Activated effector memory CD4-positive, alpha-beta T cell treated with Interleukin-2 at 50 U/mL for 16 hours (primary cell): ENCODE measurements around the gene GBX2.
"Not testable (repeated sequence)": the region's sequence is repeated elsewhere in the genome, so short reads cannot be mapped to it uniquely, and the experiment has no call there.

ENCODE experiments used
- DNase-seq: peaks from one replicate; pipeline ENCODE4 v3.0.0-alpha.2; 2020

GBX2 gene

DNA sequence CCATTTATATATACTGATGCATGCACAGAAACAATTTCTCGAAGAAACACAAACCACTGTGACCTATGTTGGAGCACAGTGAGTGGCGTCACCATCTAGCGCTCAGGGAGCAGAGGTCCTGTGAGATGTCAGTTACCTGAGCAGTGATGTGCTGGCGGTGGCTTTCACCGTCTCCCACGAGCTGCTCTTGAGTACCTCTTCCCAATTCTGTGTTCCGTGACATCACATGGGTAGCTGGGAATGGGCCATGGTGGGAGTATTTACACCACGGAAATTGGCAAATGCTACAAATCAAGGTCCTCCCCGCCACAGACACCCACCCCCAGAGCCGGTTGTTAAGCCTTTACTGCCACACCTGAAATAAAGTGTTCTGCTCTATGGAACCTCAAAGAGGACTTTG is 24.4 kb downstream of the GBX2 start:
- no peak for DNase-seq

DNA sequence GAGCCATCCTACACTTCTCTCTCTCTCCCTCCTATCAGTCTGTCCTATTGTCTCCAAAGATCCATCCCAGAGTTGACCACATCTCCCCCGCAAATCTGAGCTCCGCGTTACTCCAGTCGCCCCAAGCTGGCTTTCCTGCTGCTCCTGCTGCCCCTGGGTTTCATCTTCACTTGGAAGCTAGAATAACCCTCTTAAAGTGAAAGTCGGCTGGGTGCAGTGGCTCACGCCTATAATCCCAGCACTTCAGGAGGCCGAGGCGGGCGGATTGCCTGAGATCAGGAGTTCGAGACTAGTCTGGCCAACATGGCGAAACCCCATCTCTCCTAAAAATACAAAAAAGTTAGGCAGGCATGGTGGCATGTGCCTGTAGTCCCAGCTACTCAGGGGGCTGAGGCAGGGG is 26.6 kb downstream of the GBX2 start:
- DNase-seq: not testable (repeated sequence)

DNA sequence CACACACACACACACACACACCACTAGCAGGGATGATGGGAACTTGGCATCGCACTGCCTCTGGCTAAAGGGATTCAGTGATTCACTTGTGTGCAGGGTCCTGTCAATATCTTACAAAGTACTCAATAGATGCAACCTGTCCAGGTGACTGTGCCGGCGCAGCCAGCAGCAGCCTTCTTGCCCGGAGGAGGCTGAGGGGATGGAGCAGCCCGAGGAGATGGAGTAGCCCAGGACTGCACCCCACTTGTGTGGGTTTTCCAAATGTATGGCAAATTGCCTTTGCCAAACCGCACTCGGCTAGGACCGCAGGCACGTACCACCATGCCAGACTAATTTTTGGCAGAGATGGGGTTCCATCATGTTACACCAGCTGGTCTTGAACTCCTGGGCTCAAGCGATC is 31.1 kb downstream of the GBX2 start:
- no peak for DNase-seq

DNA sequence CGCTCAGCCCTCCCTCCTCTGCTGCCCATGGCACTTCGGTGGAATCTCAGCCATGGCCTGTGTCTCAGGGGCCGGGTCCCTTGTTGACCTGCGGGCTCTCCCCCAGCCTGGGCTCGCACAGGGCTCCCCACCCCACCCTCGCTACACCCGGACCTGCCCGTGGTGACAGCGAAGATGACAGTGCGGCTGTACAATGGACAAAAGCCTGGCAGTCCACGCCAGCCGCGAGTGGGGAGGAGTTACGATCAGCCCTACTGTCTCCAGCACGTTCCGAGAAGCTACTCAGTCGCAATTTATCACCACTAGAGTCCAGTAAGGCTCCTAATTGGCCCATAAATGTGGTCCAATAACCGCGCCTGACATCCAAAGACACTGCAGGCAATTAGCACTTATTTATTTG is 31.6 kb downstream of the GBX2 start:
- no peak for DNase-seq

DNA sequence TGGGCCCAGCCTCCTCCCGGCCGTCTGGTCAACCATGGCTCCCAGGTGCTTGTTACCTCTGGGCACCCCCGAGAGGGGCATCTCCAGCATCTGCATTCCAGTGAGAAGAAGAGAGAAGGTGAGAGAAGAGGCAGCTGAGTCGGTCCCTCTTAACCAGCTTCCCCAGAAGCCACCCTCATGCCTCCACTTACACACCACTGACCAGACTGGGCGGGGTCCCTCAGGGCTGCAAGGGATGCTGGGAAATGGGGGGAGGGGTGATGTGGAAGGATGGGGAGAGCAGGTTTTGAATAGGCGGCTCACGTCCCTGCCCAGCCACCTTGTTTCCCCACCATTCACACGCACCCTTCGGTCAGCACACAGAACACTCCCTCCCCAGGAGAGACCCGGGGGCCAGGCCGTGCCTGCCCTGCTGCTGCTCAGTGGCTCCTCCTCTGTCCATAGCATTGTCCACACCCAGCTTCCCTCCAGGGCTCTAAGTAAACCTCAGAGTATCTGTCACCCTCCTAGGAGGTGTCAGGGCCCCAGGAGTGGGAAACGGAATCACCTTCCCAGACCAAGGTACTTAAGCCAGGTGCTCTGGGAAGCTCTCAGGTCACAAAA is 34.7 kb downstream of the GBX2 start:
- no peak for DNase-seq

DNA sequence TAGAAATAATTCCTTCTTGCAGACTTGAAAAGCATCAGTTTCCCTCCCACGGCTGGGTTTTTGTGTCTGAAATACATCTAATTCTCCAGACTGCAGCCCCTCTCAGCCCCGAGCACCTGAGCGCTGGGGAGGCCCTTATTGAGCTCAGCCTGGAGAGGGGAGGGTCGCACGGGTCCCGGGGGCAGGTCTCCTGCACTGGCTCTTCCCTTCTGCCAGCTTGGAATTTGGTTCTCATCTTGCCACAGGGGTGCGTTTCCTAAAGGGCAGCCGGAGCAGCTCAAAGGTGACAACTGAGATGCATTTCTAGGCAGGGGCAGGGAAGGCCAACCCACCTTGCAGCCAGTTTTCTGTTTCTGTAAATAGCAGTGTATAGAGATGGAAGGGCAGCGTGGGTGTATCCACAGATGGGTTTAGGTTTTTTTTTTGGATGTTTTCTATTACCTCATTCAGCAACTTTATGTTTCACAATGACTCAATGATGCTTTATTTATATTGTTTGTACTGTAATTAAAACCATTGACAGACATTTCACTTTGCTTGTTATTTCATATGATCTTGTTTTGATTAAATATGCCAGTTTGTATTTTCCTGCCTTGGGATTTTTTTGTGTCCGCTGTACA is 37.0 kb downstream of the GBX2 start:
- no peak for DNase-seq

DNA sequence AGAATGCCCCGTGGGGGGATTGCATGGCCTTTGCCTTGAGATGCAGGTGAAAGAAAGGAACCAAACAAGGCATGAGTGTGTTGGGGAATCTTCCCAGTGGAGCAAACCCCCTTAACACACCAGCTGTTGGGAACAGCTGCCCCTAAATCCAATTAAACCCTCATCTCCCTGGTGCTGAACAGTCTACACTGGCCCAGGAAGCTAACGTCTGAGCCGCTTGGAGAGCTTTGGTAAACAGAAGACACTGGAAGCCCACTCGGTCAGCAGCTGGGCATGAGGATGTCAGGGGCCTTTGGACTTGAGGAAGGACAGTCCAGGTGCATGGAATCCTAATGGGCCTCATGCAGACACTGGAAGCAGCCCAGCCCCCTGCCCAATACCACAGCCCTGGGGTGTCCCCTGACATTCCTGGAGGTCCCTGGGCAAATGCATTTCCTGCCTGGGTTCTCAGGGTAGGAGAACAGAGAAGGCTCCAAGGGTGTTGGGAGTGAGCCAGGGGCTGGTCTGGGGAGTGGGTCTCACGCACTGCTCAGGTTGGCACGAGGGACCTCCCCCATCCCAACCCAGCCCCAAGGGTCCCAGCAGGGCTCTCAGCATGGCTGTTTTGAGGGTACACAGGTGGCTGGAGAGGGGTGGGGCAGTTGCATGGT is 37.7 kb downstream of the GBX2 start:
- no peak for DNase-seq

DNA sequence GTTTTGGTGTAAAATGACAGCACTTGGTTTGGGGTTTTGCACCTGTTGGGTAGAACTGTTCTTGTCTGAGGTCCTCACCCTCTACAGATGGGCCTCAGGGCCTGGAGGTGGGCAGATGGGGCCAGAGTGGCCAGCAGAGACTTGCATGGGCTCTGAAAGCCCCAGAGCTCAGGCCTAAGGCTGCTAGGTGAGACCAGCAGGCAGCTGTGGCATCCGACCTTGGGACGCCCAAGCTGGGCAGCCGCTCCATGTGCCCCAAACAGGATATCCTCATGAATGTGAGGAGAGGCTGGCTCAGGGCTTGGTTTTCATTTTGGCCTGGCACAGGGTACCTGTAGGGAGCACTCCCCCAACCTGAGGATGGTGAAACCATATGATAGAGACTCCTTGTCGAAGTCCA is 38.3 kb downstream of the GBX2 start:
- DNase-seq: no peak

DNA sequence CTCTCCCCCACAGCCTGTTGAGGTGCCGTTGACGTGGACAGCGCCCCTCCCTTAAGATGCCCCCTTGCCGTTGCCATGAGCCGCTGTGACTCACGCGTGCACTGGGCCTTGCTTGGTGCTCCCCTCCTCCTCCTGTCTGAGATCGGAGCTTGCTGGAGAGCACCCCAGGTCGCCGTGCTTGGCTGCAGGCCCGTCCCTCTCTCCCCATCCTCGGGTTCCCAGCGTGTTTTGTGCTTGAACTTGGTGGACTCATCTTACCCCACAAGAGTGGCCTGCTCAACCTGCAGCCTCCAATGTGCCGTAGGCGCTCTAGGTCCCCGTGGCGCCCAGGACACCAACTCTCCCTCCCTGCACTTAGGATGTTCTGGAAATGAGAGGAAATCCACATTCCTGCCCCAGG is 39.9 kb downstream of the GBX2 start:
- no peak for DNase-seq

DNA sequence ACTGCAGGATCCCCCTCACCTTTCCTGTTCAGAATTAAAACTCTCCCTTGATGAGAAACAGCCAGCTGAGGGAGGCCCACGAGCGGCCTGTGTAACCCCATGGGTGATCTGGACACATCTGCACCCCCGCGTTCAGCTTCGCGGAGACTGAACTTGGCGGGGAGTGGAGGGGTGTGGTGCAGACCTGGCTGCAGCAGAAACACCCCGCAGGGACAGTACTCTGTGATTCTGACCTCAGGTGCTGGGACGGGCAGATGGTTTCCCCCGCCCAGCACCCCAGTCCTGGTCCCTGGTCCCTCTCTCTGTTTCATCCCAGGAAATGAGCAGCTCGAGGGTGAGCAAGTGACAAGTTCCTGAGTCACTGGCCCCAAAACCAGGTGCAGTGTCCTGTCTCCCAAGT is 41.2 kb downstream of the GBX2 start:
- DNase-seq: no peak

DNA sequence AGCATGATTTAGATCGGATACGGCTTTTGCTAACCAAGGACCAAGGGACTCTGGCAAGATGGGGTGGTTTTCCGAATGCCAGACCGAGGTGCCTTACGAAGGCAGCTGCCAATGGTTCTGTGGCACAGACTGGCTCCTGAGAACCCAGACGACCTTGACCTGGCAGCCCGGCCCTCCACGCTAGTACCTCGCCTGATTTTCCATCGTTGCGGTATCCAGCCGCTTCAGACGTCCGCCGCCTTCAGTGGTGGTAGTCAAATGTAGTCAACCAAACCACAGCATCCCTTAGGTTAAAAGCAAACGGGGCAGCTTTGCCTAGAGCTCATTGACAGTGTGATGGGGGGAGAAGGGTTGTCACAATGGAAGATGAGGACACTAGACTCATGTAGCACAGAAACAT is 42.6 kb downstream of the GBX2 start:
- no peak for DNase-seq

DNA sequence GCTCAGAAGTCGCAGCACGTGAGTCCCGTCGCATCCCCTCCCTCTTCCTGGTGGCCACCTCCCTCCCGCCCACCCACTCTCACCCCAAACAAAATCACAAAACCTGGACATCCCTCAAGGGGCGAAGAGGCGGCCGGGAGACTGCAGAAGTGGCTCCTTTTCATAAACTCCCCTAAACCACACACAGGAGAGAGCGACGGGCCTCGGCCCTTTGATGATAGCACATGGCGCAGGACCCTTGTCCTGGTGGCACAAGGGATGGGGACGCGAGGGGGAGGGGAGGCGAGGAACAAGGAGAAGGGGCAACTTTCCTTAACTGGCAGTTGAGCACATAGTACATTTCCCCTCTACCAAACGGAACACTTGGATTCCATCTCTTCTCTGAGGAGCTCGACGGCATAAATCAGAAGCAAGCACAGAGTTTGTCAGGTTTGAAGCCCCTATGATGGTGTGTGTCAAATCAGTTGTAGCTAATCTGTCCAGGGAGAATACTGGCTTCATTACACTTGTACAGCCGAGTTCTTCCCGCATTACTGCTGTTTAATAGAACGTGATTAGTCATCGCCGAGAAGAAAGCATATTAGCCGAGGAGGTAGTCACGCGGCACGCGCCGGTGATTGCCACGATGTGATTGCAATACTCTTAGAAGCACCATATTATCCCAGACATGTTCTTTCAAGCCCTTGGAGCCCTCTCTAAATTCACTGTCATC is 43.8 kb downstream of the GBX2 start:
- no peak for DNase-seq

DNA sequence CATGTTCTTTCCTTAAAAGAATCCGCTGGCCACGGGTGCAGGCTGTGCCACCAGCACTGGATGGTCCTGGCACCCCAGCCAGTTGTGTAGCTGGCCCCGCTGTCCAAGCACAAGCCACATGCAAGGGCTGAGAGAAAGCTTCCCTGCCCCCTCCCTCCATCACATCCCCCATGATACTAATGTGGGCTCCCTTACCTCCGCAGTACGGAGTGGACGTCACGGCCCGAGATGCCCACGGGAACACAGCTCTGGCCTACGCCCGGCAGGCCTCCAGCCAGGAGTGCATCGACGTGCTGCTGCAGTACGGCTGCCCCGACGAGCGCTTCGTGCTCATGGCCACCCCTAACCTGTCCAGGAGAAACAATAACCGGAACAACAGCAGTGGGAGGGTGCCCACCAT is 44.5 kb downstream of the GBX2 start:
- DNase-seq: no peak

DNA sequence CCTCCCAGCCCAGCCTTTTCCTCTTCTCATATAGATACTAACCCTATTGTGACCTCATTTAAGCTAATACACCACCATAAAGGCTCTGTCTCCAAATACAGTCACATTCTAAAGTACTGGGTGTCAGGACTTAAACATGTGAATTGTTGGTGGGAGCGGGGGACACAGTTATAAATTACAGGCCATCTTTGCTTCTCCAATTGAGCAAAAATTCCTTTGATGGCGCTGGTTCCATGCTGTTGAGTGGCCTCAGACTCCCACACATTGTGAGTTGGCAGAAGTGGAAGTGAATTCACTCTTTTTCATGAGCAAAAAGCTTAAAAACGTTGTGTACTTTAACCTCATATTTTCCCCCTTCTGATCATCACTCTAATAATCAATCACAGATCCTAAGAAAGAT is 46.0 kb downstream of the GBX2 start:
- DNase-seq: no peak

DNA sequence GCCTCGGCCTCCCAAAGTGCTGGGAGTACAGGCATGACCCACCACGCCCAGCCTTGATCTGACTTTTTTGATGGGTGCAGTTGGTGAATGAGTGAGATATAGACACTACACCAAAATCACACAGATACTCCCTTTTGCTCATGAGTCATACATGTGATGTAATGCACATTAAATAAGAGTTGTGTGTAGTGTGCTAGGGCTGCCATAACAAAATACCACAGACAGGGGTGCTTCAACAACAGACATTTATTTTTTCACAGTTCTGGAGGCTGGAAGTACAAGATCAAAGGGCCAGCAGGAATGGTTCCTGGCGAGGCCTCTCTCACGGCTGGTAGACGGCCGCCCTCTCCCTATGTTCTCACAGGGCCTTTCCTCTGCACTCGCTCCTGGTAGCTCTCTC is 46.6 kb downstream of the GBX2 start:
- no peak for DNase-seq

DNA sequence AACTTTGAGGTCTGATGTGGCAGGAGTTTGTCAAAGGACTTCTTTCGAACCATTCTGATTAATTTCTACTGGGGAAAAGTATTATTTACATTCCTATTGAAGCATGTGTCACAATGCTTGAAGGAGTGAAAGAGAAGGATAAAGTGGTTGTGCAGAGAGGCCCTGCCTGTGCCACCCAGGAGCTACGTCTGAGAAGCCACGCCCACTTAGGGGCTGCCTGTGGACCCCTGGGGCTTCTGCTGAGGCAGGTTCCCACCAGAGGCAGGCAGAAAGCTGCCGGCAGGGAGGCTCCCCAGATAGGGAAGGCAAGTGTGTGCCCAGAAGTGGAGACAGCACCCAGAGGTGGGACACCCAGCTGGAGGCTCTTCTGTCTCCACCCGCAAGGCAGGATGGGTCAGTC is 47.4 kb downstream of the GBX2 start:
- no peak for DNase-seq

DNA sequence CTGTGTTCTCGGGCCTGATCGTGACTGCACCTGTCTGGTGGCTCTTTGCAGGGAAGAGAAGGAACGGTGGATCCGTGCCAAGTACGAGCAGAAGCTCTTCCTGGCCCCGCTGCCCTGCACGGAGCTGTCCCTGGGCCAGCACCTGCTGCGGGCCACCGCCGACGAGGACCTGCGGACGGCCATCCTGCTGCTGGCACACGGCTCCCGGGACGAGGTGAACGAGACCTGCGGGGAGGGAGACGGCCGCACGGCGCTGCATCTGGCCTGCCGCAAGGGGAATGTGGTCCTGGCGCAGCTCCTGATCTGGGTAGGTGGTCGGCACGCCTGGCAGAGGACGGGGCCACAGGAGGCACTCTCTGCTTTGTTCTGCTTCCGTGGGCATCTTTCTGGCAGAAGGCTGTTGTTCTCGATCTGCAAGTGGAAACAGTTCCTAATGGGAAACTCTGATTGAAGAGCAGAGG is 48.0 kb downstream of the GBX2 start:
- no peak for DNase-seq

DNA sequence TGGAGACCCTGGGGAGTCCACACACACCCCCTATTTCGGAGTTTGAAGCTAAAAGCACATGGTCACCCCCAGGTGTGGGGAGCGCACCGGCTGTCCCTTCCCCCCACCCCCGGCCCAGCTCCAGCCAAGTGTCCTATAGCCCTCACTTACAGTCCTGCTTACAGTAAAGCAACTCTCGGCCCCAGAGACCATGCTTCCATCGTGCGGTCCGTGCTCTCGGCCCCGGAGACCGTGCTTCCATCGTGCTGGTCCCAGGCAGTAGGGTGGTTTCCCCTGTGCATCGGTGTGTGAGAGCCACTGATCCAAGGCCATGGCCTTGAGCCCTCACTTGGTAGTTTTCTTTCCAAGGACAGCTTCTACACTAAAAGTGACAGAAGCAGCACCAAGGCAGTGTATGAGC is 48.7 kb downstream of the GBX2 start:
- no peak for DNase-seq

DNA sequence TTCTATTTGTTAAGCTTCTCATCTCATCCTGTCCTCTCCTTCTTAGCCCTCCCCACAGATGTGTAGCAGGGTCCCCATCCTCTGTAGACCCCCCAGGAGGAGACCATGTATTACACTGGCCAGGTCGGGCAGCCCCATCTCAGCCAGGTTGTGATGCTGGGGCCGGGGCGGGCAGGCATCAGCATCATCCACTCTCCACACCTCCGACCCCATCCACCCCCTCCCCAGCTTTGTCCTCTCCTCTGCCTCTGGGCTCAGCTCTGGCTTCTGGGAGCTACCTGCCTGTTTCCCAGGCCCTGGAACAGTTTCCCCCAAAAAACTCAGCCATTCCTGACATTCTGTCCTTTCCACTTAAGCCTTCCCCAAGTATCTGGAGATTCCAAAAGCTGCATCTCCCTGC is 49.2 kb downstream of the GBX2 start:
- DNase-seq: no peak

DNA sequence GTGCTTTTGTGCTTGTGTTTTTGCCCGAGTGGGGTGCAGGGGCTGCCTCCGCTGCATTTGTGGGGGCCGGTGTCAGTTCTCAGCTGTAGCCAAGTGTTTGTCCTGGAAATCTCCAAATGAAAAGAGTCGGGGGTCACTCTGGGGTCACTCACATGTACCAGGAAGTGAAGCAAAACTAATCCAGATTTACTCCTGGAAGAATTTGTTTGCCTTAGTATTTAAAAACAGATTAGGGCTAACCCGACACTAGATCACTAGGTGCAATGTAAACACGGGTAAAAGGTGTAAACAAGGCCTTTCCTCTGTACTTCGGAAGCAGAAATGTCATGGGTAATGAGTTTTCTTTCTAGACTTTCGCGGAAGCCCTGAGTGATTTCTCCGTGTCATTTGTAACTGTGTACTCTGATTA is 50.3 kb downstream of the GBX2 start:
- DNase-seq: no peak

DNA sequence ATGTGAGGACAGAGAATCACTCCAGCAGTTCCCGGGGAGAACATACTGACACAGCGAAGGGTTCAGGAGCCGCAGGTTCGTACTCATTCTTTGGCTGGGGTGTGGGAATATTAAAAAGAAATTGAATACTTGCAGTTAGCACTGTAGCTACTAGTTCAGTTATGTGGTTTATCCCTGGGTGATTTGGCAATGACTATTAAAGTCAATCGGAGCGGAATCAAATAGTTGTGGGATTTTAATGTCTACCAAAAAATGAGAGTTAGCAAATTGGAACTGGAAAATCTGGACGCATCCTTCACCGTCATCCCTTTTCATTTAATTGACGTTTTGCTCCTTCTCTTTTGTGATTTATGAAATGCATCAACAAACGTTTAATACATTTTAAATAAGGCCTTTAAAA is 50.8 kb downstream of the GBX2 start:
- no peak for DNase-seq
